ENCODE data around the gene FAM163B. TPM values are rescaled to one million over a fixed set of nuclear protein-coding genes. Genes with fewer than 3 reads are reported as not detected.

Gene FAM163B
- total RNA-seq, 1 donor from 2014 or later, result not detected

DNA sequence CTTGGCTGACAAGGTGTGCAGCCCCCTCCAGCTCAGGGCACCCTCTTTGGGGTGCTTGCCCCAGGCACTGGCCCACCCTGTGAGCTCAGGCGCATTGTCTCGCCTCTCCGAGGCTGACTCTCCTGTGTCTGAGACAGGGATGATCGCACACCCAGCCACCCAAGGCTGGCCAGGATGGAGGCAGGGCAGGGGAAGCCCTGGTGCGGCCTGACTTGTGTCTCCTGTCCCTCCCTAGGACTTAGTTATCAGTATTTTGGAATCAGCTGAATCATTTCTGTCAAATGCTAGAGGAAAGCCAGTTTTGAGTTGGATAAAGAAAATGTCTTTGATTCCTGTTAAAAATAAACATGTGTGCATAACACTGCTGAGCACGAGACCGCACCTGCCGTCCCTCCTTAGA is 24.5 kb upstream of the FAM163B start:
- DNase-seq (ENCODE audit: low spot score in 2 of 2), result no peak
- H3K27me3 ChIP-seq, result no peaks in the 10 kb centered on the region
- no peaks in the 10 kb centered on the region for H3K9me3 ChIP-seq
- no peak overlapping the region for H3K4me3 ChIP-seq
- H3K36me3 ChIP-seq, result no peaks in the 10 kb centered on the region
- intact Hi-C loops (cut with DNase I), result no loop called here
- no peaks in the 10 kb centered on the region for H3K4me1 ChIP-seq
- TF ChIP-seq, protein P1, sequence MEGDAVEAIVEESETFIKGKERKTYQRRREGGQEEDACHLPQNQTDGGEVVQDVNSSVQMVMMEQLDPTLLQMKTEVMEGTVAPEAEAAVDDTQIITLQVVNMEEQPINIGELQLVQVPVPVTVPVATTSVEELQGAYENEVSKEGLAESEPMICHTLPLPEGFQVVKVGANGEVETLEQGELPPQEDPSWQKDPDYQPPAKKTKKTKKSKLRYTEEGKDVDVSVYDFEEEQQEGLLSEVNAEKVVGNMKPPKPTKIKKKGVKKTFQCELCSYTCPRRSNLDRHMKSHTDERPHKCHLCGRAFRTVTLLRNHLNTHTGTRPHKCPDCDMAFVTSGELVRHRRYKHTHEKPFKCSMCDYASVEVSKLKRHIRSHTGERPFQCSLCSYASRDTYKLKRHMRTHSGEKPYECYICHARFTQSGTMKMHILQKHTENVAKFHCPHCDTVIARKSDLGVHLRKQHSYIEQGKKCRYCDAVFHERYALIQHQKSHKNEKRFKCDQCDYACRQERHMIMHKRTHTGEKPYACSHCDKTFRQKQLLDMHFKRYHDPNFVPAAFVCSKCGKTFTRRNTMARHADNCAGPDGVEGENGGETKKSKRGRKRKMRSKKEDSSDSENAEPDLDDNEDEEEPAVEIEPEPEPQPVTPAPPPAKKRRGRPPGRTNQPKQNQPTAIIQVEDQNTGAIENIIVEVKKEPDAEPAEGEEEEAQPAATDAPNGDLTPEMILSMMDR (IDR thresholded peaks at IDR 0.05), result no peak
- no peak overlapping the region for H3K27ac ChIP-seq

DNA sequence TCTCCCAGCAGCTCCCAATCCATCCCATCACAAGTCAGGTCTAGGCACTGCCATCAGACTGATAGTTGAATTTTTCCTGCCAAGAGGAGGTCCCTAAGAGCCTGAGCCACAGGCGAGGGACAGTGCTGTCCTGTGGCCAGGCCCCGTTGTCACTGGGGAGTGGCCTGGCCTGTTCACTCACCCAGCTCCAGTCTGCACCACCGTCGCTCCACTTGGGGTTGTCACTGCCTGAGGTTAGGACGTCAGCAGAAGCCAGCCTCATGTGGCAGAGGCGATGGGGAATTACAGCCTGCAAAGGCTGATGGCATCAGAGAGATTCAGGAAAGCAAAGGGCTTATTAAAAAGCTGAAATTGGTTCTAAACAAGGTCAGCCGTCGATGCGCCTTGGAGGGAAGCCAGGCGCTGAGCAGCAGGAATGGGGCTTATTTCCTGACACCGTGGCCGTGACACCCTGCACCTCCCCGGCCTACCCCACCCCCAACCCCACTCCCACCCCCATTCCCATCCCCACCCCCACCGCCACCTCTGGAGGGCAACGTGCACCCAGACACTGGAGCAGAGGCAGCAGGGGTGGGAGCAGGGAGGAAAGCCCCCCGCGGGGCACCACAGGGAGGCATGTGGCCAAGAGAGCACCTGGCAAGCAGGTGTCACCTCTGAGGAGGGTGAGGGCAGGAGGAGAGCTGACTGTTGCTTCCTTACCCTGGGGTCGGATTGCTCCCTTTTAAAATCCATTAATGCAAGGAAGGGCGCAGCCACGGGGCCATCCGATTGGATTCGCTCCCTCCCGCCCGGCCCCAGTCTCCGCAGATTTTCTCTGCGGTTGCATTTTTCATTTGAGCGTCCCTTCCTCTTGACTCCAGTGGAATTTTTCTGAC is 23.9 kb upstream of the FAM163B start:
- DNase-seq (ENCODE audit: low spot score in 2 of 2), result no peak
- no peaks in the 10 kb centered on the region for H3K9me3 ChIP-seq
- no peak overlapping the region for H3K4me3 ChIP-seq
- intact Hi-C loops (cut with DNase I), result no loop called here
- no peaks in the 10 kb centered on the region for H3K27me3 ChIP-seq
- H3K27ac ChIP-seq, result no peak overlapping the region
- no peaks in the 10 kb centered on the region for H3K36me3 ChIP-seq
- TF ChIP-seq, protein P1 (IDR thresholded peaks at IDR 0.05), result no peak
- H3K4me1 ChIP-seq, result no peaks in the 10 kb centered on the region

DNA sequence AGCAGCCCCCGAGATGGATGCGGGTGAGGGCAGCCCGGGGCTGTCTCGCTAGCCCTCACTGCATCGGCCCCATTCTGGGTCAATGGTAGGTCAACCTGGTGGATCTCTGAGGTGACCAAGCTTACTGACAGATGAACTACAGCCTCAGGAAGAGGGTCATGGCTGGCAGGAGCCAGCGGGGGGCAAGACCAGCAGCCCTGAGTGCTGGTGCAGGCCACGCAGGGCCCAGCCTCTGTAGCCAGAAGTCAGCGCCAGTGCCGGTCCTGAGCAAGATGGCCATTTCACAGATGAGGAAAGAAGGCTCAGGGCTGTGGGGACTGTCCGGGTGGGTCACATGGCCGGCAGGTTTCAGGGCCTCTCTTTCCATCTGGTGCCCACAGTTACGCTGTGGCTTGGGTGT is 21.9 kb upstream of the FAM163B start:
- no peaks in the 10 kb centered on the region for H3K27me3 ChIP-seq
- no peaks in the 10 kb centered on the region for H3K4me1 ChIP-seq
- TF ChIP-seq, protein P1 (IDR thresholded peaks at IDR 0.05), result no peak
- no peak overlapping the region for H3K27ac ChIP-seq
- no peak for DNase-seq (ENCODE audit: low spot score in 2 of 2)
- no peak overlapping the region for H3K4me3 ChIP-seq
- H3K9me3 ChIP-seq, result peaks cover 0 to 4% of the 10 kb centered on the region in 2 donors
- intact Hi-C loops (cut with DNase I), result no loop called here
- no peaks in the 10 kb centered on the region for H3K36me3 ChIP-seq

DNA sequence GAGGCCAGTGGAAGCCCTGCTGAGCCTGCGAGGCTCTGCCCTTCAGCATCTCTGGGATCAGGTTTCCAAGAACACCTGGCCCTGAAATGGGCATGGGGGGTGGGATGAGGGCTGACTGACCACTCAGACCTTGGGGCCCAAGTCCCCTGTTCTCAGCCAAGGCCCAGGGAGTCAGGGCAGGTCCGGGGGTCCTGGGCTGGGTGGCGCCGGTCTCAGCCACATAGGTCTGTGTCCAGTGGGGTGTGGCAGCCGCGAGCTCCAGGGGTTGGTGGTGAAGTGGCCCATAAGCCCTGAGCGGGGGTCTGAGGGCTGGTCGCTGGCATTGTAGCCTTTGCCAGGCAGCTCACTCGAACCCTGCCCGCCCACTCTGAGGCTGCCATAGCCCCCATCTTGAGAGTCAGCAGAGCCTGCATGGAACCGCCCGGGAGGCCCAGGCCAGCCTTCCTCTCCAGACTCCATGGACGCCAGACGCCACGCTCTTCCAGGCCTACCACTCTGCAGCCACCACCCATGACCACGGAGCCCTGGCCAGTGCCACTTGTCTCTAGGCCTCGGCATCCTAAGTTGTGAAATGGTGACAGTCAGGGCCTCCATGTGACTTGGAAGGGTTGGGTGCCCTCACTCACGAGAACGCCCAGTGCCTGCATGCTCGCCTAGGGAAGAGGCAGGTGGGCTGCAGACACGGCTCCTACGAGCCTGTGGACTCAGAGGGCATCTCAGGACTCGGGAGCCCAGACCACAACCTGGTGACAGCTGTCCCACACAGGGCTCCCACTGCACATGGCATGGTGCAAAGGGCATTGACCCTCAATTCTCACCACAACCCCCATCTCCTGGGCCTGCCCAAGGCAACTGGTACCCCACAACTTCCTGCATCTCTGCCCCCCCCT is 20.3 kb upstream of the FAM163B start:
- no peak for DNase-seq (ENCODE audit: low spot score in 2 of 2)
- Histone ChIP-seq H3K9me3 (peaks cover 0 to 13% of the 10 kb centered on the region in 2 donors), H3K27me3 (no peaks in the 10 kb centered on the region), H3K27ac (no peak overlapping the region), H3K4me3 (no peak overlapping the region), H3K4me1 (no peaks in the 10 kb centered on the region), H3K36me3 (no peaks in the 10 kb centered on the region)
- TF ChIP-seq, protein P1 (IDR thresholded peaks at IDR 0.05), result no peak
- intact Hi-C loops (cut with DNase I), result no loop called here

DNA sequence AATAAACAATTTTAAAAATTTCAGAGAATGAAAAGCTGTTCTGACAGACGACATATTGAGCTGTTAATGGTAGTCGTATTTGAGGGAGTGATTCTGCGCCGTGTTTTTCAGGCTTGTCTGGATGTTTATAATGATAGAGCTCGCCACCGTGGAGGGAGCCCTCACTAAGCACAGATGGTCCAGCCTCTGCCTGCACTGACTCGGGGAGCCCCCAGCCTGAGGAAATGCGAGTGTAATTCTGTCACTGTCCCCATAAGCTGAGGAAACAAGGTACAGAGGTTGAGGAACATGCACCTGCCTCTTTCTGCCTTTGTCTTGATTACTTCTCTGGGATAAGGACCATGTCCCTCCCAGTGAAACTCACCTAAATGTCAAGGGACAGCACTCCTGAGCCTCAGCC is 19.6 kb upstream of the FAM163B start:
- Histone ChIP-seq H3K27me3 (no peaks in the 10 kb centered on the region), H3K36me3 (no peaks in the 10 kb centered on the region), H3K9me3 (peaks cover 0 to 13% of the 10 kb centered on the region in 2 donors), H3K27ac (no peak overlapping the region), H3K4me1 (no peaks in the 10 kb centered on the region), H3K4me3 (no peak overlapping the region)
- intact Hi-C loops (cut with DNase I), result no loop called here
- DNase-seq (ENCODE audit: low spot score in 2 of 2), result no peak
- TF ChIP-seq, protein P1 (IDR thresholded peaks at IDR 0.05), result no peak
